Skin of body (tissue), 2 donors: ENCODE results near the gene OR10H1. TPM values are rescaled to one million over a fixed set of nuclear protein-coding genes. Genes with fewer than 3 reads are reported as not detected.
"Not testable (repeated sequence)": the region's sequence is repeated elsewhere in the genome, so short reads cannot be mapped to it uniquely, and the experiment has no call there.

ENCODE experiments used
- DNase-seq: peaks from one replicate; lab custom pipeline; 2025; lab: John Stamatoyannopoulos, UW
- total RNA-seq: library from RNA; depleted of rRNA; stranded (reverse); fragments of >200 nt; gene quantifications from one replicate; pipeline ENCODE4 v1.2.3, GENCODE V29; 2014

Gene OR10H1
- total RNA-seq, 1 donor from 2014 or later, result not detected

DNA sequence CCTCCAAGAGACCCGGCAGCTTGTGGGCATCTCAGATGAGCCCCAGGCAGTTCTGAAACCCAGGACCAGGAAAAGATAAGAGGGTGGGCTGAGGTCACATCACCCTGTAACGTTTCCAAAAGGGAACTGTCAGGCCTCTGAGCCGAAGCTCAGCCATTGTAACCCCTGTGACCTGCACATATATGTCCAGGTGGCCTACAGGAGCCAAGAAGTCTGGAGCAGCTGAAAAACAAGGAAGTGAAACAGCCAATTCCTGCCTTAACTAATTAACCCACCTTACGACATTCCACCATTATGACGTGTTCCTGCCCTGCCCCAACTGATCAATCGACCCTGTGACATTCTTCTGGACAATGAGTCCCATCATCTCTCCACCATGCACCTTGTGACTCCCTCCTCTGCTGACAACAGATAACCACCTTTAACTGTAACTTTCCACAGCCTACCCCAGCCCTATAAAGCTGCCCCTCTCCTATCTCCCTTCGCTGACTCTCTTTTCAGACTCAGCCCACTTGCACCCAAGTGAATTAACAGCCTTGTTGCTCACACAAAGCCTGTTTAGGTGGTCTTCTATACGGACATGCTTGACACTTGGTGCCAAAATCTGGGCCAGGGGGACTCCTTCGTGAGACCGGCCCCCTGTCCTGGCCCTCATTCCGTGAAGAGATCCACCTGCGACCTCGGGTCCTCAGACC, 13.3 kb upstream of the OR10H1 start:
- DNase-seq, result not testable (repeated sequence)

DNA sequence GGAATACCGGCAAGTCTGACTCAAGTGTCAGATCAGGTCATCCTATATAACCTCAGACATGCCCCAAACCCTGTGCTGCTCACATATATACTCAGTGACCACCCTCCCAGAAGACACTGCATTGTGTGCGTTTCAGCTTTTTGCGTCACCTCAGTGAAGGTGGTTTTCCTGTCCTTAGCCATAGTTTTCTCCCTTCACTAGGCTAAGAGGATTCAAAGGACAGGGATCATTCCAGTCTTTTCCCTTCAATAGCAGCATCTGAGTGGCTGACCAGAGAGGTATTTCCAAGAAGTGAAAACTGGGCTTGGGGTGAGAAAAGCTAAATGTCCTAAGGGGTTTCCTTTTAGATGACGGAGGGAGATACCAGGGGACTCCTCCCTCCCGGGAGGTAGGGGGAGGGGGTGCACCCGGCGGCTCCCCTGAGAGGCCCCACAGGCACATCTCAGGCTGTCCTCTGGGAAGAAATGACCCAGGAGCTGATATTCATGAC, 12.7 kb upstream of the OR10H1 start:
- DNase-seq, result no peak

DNA sequence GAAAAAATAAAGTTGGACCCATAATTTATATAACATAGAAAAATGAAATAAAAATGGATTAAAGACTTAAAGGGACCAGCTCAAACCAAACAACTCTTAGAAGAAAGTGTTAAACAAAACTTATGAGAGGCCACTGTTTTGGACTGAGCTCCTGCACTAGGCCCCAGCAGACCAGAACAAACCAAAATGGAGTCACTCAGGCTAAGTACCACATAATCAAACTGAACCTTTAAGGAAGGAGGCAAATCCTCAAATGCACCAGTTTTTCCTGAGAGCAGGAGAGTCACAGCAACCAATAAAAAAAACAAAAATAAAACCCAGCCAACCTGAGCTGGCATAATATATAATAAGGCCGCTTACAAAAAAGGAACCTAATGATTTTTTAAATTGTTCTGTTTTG, 10.3 kb upstream of the OR10H1 start:
- DNase-seq, result no peak

DNA sequence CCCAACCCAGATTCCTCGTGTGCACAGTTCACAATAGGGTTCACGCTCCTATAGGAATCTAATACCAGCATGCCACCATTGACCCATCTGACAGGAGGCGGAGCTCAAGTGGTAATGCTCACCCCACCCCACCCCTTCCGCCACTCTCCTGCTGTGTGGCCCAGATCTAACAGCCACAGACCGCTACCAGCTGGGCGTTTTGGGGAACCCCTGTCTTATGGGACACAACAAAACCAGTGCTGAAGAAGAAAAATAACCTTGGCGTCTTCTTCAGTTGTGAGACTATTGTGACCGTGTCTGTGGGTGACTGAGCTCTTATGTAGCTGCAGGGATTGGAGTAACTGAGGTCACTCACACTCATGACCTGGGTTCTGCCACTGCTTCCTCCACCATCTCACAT, 5.2 kb upstream of the OR10H1 start:
- no peak for DNase-seq

DNA sequence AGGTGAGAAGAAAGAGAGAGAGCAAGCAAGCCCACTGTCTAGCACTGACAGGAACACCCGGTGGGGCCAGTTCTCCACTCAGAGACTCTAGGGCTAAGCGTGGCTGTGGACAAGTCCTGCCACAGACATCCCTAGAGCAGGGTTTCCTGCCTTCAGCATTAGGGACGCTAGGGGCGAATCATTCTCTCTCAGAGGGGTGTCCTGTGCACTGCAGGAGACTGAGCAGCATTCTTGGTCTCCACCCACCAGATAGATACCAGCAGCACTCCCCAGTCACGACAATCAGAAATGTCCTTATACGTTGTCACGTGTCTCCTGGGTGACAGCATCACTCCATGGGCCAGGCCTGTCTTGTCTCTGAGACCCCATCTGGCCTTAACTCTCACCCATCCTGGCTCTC, 1.5 kb downstream of the OR10H1 start:
- no peak for DNase-seq

DNA sequence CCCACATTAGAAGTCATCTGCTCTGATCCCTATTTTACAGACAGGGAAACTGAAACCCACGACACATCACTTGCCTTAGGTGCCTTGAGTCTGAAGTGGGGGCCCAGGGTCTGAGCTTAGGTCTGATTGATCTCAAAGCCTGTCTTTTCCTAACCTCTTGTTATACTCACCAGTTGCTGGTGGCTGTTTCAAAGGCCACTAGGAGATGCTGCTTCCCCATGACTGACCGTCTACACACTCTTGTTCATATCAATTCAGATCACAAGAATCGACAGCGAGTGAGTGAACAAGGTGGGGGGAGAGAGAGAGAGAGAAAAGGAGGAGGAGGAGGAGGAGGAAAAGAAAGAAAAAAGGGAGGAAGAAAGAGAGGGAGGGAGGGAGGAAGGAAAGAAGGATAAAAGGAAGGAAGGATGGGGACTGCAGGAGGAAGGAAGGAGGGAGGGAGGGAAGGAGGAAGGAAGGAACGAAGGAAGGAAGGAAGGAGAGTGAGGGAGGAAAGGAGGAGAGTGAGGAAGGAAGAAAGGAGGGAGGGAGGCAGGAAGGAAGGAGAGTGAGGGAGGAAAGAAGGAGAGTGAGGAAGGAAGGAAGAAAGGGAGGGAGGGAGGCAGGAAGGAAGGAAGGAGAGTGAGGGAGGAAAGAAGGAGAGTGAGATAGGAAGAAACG, 3.3 kb downstream of the OR10H1 start:
- DNase-seq, result no peak

DNA sequence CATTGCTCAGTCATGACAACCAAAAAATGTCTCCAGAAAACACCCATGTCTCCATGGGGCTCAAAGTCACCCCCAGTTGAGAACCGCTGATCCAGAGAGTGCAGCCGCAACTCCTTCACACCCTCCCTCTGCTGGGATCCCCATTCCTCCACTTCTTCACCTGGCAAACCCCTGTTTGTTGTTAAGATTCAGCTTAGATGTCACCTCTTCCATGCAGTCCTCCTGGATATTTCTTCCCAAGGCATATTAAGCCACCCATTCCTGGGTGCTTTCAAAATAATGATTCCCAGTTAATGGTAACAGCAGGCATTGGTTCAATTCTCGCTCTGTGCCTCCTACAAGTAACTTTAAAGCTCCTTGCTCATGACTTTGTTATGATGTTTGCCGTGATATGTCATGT, 4.0 kb downstream of the OR10H1 start:
- no peak for DNase-seq

DNA sequence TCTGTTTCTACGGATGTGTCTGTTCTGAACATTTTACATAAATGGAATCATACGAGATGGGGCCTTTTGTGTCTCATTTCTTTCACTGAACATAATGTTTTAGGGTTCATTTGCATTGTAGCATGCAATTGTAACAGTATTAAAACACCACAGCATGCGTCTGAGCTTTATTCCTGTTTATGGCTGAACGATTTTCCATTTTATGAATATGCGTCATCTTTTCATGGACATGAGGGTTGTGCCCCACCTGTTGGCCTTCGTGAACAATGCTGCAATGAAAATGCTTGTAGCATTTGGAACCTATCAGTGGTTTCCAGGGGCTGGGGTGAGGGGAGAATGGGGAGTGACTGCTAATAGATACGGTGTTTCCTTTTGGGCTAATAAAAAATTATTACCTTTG, 5.1 kb downstream of the OR10H1 start:
- DNase-seq, result no peak

DNA sequence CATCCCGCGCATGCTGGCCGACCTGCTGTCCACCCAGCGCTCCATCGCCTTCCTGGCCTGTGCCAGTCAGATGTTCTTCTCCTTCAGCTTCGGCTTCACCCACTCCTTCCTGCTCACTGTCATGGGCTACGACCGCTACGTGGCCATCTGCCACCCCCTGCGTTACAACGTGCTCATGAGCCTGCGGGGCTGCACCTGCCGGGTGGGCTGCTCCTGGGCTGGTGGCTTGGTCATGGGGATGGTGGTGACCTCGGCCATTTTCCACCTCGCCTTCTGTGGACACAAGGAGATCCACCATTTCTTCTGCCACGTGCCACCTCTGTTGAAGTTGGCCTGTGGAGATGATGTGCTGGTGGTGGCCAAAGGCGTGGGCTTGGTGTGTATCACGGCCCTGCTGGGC, 21.2 kb downstream of the OR10H1 start:
- DNase-seq, result not testable (repeated sequence)

DNA sequence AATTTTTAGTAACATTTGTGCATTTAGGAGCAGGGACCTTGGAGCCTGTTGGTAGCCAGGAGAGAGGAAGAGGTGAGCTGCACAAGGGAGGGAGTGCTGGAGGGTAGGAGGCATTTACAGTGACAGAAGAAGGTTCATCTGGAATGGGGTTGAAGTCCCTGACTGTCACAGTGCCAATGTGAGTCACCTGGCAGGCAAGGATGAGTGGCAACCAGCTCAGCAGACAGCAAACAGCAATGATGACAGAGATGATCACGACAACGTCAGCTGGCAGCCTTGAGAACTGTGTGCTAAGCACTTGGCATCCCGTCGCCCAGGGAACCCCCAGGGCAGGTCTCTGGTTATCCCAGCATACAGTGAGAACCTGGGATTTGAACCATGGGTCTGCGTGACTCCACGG, 25.4 kb downstream of the OR10H1 start:
- DNase-seq, result no peak

DNA sequence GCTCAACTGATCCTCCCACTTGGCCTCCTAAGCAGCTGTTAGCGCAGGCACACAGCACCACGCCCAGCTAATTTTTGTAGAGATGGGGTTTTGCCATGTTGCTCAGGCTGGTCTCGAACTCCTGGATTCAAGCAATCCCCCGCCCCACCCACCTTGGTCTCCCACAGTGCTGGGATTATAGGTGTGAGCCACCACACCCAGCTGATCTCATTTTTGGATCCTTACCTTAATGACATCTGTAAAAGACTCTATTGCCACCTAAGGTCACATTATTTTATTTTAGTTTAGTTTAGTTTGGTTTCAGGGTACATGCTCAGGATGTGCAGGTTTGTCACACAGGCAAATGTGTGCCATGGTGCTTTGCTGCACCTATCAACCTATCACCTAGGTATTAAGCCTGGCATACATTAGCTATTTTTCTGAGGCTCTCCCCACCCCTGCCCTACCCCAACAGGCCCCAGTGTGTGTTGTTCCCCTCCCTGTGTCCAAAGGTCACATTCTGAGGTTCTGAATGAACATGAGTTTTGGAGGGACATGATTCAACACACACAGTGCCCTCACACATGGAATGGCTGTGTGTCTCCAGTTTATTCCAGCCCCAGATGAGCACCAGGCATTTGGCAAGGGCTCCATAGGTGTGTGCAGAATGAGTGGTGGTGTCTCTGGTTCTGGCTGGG, 26.7 kb downstream of the OR10H1 start:
- DNase-seq, result no peak

DNA sequence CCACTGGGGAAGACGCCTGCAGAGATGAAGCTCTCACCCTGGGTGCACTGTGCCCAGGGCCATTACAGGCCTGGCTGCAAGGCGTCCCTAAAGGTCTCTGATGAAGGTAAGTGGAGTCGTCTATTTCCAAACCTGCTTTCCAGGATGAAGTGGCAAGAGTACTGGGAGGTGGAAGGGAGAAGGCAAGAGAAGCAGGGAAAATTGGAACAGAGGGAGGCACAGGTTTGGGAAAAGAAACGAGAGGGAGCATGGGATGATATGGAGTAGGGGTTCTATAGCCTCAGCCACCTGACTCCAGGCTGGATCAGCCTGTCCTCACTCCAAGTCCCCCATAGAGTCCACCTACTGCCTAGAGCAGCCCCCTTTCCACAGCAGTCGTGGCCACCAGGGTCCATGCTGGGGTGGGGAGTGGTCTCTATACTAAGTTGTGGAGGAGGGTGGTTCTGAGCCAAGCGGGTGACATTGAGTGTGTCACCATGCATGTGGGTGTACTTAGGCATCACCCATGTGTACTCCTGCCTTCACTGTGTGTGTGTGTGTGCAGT, 27.8 kb downstream of the OR10H1 start, which contains the start of gene OR10H5:
Gene OR10H5 (plus strand): TSS at position 51 of the 545 bp plus-strand sequence. CDS start 6,388 bp downstream, outside the sequence.
- DNase-seq, result no peak

DNA sequence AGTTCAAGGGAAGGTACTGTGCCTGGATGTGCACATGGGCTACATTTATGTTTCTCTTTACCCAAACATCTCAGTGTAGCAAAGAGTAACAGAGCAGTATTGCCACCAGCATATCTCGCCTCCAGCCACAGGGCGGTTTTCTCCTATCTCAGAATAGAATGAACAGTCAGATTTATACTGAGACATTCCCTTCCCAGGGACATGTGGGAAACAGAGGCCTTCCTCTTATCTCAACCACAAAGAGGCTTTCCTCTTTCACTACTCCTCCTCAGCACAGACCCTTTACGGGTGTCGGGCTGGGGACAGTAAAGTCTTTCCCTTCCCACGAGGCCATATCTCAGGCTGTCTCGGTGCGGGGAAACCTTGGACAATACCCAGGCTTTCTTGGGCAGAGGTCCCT, 32.6 kb downstream of the OR10H1 start:
- DNase-seq, result not testable (repeated sequence)

DNA sequence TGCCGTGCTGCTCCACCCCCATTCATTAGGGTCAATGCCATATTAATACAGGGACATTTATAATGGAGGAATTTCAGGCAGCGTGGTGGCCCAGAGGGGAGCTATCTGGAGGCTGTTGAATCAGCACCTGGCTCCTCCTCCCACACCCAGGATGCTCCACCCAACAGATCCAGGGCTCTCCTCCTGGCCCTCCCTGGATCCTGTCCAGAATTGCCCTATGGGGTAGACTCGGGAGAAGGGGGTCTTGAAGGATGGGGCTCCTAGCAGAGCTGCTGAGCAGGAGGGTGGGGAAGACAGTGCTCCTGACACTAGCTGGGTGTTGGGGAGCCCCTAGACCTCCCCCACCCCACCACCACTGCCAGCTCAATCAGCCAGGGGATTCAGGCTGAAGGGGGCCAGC, 33.3 kb downstream of the OR10H1 start:
- DNase-seq, result no peak

DNA sequence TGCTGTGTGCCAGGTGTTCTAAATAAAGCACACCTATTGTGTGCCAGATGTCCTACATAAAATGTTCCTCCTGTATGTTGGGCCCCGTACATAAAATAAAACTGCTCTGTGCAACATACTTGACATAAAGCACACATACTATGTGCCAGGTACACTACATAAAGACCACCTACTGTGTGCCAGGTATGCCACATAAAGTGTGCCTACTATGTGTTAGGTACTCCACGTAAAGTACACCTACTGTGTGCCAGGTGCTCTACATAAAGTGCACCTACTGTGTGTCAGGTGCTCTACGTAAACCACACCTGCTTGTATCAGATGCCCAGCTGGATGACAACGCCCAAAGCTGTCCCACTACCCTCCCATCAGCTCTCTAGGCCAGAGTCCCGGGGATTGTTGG, 33.8 kb downstream of the OR10H1 start:
- no peak for DNase-seq

DNA sequence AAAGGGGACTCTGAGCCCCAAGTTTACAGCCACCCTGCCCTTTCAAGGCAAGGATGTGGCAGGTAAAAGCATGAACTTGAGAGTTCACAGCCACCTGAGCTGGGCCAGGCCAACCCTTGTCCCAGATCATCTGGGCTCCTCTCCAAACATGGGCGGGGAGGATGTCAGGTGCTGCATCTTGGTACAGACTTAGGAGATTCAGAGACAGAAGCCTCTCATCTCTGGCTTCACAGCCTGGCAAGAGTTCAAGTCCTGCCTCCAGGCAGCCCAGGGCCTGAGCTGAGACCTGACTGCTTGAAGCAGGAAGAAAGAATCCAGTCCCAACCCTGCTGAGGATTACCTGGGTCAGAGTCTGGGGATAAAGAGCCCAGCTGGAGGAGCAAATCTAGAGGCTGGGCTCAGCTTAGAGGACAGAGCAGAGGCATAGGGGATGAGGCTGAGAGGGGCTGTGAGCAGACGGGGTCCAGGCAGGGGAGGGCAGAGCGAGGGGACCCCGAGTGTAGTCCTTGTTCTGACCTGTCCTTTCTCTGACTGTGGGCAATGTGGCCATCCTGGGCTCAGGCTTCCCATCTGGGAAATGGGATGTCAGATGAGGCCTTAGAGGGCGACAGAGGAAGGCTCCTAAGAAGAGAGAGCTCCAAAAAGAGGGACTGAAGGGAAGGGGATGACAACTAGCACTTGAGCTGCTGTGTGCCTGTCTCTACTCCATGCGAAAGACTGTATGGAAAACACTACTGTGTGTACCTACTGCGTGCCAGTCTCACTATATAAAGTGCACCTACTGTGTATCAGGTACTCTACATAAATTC, 34.6 kb downstream of the OR10H1 start:
- DNase-seq, result no peak

DNA sequence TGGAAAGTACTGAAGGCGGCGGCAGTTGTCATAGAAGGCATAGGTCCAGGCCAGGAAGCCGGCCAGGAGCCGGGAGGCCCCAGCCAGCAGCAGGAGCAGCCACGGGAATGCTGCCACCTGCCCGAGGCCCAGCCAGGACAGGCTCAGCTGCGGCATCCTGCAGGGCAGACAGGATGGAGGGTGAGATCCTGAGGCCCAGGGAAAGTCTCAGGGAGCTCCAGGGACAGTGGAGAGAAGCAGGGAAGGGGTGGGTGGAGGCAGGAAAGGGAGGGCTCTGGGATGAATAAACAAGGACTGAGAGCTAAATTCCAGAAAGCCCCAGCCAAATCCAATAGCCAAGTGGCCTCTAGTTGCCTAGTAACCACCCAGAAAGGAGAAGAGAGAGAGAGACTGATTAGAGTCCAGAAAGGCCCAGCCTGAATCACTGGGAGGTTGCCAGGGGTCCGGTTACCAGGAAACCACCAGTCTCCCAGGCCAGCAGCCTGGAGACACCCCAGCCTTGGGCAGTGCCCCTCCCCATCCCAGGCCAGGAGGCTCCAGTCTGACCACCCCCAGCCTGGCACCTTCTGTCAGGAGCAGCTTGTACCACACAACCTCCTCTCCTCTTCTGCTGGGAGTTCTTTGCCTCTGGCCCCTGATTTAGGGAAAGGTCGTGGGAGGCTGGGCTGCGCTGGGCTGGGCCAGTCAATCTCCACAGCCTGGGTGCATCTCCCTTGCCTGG, 35.5 kb downstream of the OR10H1 start:
- DNase-seq, result peak; percentile 43

DNA sequence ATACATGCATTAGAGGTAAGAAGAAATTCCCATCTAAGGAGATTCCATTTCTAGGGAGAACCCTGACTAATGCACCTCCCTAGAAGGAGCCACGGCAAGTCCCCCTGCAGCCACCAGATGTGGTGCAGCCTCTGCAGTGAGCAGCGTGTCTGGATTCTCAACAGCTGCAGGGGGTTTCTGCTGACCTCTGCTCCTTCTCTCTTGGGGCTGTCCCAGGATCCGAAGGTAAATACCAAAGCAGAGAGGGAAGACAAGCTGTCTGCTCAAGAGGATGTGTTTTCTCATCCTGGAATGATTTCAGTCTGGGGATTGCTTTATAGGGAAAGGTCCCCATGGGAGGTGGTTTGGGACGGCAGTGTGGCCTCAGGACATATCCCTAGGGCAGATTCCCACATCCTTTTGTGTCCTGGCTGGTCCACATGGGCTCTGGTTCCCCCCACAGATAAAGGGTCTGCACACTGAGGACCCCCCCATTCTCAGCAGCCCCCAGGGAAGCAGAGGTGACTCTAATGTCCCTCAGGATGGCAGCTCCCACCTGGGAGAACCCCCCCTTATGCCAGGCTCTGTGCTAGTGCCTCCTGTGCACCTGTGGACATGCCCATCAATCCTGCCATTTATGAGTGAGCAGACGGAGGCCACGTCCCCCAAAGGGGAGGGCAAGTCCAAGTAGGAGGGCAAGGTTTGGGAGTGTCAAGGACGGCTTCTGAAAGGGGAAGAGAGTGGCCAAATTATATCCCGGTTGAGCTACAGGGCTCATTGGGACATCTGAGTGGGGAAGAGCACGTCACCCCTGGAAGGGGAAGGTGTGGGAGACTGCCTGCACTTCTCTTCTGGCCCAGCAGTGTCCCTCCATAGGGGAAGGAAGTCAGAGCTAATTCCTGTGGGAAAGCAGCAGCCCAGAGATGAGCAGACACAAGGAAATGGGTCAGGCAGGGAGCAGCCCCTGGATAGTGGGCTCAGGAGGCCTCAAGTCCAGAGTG, 38.2 kb downstream of the OR10H1 start:
- no peak for DNase-seq

DNA sequence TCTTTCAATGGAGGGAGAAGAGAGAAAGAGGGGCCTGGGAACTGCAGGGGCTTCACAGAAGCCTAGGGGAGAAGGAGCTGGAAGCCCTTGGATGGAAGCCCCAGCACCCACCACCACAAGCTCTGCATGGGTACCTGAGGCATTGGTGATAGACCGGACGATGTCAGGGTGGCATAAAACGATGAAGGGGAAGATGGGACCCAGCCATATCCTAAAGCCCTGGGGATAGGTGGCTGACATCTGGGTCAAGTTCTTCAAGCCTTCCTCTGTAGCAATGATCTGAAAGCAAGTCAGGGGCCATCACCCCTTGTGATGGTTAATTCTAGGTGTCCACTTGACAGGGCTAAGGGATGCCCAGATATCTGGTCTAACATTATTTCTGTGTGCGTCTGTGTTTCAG, 39.2 kb downstream of the OR10H1 start:
- DNase-seq, result no peak
